RWPE1 (cell line): Measurements from ENCODE around the gene LMBR1.
A peak's percentile ranks its signal among the peaks of the same experiment; 100 is the strongest.

Experiments used
- CTCF ChIA-PET: fragments of 350-600 bp; sonication (Branson Sonifier 250); formaldehyde crosslinking; extraction: SDS; loops from one replicate; lab custom pipeline; 2021; lab: Yijun Ruan, JAX
- POLR2A ChIA-PET: fragments of 400-600 bp; formaldehyde crosslinking; extraction: SDS; loops from one replicate; lab custom pipeline; 2020; ENCODE audit warnings: antibody characterized with exemption; ENCODE audit not compliant: low non-redundant PET; lab: Yijun Ruan, JAX
- DNase-seq: peaks from one replicate; pipeline ENCODE4 v3.0.0; 2012; ENCODE audit warnings: low spot score
- H3K27ac ChIP-seq: fragments of 450-650 bp; 2 replicates; pipeline ENCODE4 v1.5.1; 2017
- CTCF ChIP-seq: fragments of 450-650 bp; conservative IDR thresholded peaks from 2 replicates; pipeline ENCODE4 v1.5.1; 2017; ENCODE audit warnings: low read depth, mild to moderate bottlenecking

The LMBR1 gene

GRCh38 chr7:156764016-156764669, 128.8 kb downstream of the LMBR1 start:
- ChIA-PET POLR2A (interaction anchor here (0.6 kb wide), 1 partner anchor 128 kb away, joined by 3 read pairs; no protein-coding TSS in a partner anchor), CTCF (interaction anchor here (0.6 kb wide), 2 partner anchors 12 to 103 kb away, joined by 3 to 4 read pairs; no protein-coding TSS in a partner anchor)
- TF ChIP-seq CTCF = peak; percentile 89
- H3K27ac ChIP-seq = no peak overlapping the region
- peak; percentile 46 for DNase-seq

DNA sequence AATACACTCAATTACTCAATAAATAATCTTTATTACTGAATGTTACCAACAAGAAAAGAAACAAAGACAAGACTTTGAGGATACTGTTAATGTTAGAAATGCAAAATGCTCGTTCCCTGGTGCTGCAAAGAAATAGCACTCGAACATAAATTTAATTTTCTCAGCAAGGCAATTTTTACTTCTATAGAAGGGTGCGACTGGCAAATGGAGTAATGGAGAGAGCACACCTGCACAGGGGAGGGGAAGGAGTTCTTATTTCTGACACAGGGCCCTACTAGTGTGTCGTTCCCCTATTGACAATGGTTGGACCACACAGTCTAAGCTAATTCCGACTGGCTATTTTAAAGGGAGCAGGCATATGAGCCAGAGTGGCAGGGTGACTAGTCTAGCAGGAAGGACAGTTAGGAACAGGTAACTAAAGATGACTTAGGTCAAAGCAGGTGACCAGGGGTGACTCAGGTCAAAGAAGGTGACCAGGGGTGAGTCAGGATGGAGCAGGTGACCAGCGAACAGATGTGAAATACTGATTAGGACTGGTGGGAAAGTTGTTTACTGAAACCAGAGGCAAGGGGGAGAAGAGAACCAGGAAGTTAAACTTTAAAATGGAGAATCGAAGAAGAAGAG, 133.3 kb downstream of the LMBR1 start:
- DNase-seq = no peak
- no peak for TF ChIP-seq CTCF
- ChIA-PET CTCF (no interaction called here), POLR2A (no interaction called here)
- no peak overlapping the region for H3K27ac ChIP-seq

- H3K27ac ChIP-seq = no peak overlapping the region
- ChIA-PET POLR2A (no interaction called here), CTCF (no interaction called here)
- DNase-seq = no peak
- no peak for TF ChIP-seq CTCF
Observed at GRCh38 chr7:156759143-156759542, 133.8 kb downstream of the LMBR1 start.

GRCh38 chr7:156754201-156754600, 138.8 kb downstream of the LMBR1 start:
- ChIA-PET CTCF (interaction anchor here (0.6 kb wide), 1 partner anchor 786 kb away, joined by 3 read pairs; no protein-coding TSS in a partner anchor), POLR2A (no interaction called here)
- DNase-seq = no peak
- TF ChIP-seq CTCF = no peak
- H3K27ac ChIP-seq = no peak overlapping the region

DNA sequence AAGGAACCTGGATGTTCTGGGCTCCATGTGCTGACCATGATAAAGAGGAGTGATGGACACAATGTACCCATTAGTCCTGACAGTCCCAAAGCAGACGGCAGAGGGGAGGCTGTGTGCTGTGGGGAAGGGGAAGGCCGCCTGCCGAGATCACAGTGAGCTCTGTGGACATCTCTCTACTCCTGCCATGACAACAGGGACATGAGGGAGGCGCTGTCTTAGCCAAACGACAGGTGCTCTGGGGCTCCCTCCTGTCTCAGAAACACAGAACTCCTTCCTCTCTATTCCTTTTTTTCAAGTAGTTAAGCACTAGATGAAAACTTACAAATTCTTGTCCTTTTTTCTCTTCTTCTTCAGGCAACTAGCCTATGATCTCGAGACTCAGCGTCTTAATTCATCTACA, 139.4 kb downstream of the LMBR1 start:
- TF ChIP-seq CTCF = no peak
- ChIA-PET POLR2A (no interaction called here), CTCF (interaction anchor here (0.6 kb wide), 1 partner anchor 785 kb away, joined by 3 read pairs; no protein-coding TSS in a partner anchor)
- no peak for DNase-seq
- no peak overlapping the region for H3K27ac ChIP-seq

GRCh38 chr7:156753229-156753560, 139.8 kb downstream of the LMBR1 start:
- no peak for DNase-seq
- no peak overlapping the region for H3K27ac ChIP-seq
- ChIA-PET POLR2A (no interaction called here), CTCF (no interaction called here)
- TF ChIP-seq CTCF = no peak
